Measurements from ENCODE around the gene ASCL1.

ASCL1 gene

GRCh38 chr12:102939059-102939458 lies 18.4 kb upstream of the ASCL1 start:
- TF ChIP-seq, protein P1, sequence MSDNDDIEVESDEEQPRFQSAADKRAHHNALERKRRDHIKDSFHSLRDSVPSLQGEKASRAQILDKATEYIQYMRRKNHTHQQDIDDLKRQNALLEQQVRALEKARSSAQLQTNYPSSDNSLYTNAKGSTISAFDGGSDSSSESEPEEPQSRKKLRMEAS (IDR thresholded peaks at IDR 0.05), result no peak
- no peak for TF ChIP-seq FOXM1 (IDR thresholded peaks at IDR 0.05; ENCODE audit: borderline replicate concordance, low read depth)
- no peak for TF ChIP-seq TAF1 (IDR thresholded peaks at IDR 0.05; ENCODE audit: low read depth)
- TF ChIP-seq TEAD4 (IDR thresholded peaks at IDR 0.05), result no peak
- TF ChIP-seq EP300 (IDR thresholded peaks at IDR 0.05; ENCODE audit: borderline replicate concordance), result no peak
- no peak for TF ChIP-seq CREB1 (IDR thresholded peaks at IDR 0.05; ENCODE audit: low read depth)
- TF ChIP-seq, protein P2, sequence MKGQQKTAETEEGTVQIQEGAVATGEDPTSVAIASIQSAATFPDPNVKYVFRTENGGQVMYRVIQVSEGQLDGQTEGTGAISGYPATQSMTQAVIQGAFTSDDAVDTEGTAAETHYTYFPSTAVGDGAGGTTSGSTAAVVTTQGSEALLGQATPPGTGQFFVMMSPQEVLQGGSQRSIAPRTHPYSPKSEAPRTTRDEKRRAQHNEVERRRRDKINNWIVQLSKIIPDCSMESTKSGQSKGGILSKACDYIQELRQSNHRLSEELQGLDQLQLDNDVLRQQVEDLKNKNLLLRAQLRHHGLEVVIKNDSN (IDR thresholded peaks at IDR 0.05), result no peak
- no peak for TF ChIP-seq TCF12 (IDR thresholded peaks at IDR 0.05; ENCODE audit: low read depth)

DNA sequence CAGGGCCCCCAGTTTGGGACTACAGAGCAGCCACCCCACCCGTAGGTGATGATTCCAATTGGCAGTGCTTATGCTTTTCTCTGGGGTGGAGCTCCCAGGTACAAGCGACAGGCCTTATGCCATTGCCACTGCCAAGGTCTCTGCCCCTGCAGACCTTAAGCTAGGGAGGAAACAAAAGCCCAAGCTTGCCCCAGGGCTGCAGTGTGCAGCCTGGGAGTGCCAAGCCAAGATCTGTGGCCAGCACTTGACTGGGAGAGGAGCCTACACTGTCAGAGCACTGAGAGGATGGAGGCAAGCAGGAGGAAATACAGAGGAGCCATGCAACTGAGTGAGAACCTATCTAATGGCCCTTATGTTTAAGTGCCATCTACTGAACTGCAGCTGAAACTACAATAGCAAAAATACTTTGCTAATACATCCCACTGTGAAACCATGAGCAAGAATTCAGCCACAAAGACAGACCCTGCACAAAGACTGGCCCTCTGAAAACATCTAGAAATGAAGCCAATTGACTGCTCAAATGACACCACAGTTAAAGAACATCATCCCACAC lies 17.7 kb upstream of the ASCL1 start:
- TF ChIP-seq, protein P2 (IDR thresholded peaks at IDR 0.05), result no peak
- TF ChIP-seq RAD21 (IDR thresholded peaks at IDR 0.05; ENCODE audit: low read depth) (no peak), EGR1 (IDR thresholded peaks at IDR 0.05) (no peak), TAF1 (IDR thresholded peaks at IDR 0.05; ENCODE audit: low read depth) (no peak), REST (IDR thresholded peaks at IDR 0.05; ENCODE audit: low read depth) (no peak), NFIC (IDR thresholded peaks at IDR 0.05) (no peak), CREB1 (IDR thresholded peaks at IDR 0.05; ENCODE audit: low read depth) (no peak), YY1 (IDR thresholded peaks at IDR 0.05; ENCODE audit: low read depth) (no peak), ZBTB7A (IDR thresholded peaks at IDR 0.05; ENCODE audit: low read depth) (no peak), FOXM1 (IDR thresholded peaks at IDR 0.05; ENCODE audit: borderline replicate concordance, low read depth) (no peak), TEAD4 (IDR thresholded peaks at IDR 0.05) (no peak)
- TF ChIP-seq, protein P1 (IDR thresholded peaks at IDR 0.05), result no peak

GRCh38 chr12:102946042-102946441 lies 11.4 kb upstream of the ASCL1 start:
- no peak for TF ChIP-seq ZBTB7A (IDR thresholded peaks at IDR 0.05; ENCODE audit: low read depth)
- no peak for TF ChIP-seq CEBPB (IDR thresholded peaks at IDR 0.05)
- TF ChIP-seq, protein P1 (IDR thresholded peaks at IDR 0.05), result no peak
- TF ChIP-seq EP300 (IDR thresholded peaks at IDR 0.05; ENCODE audit: borderline replicate concordance), result no peak
- TF ChIP-seq TEAD4 (IDR thresholded peaks at IDR 0.05), result no peak
- TF ChIP-seq TCF12 (IDR thresholded peaks at IDR 0.05; ENCODE audit: low read depth), result no peak
- no peak for TF ChIP-seq YY1 (IDR thresholded peaks at IDR 0.05; ENCODE audit: low read depth)
- TF ChIP-seq CREB1 (IDR thresholded peaks at IDR 0.05; ENCODE audit: low read depth), result no peak
- TF ChIP-seq FOXM1 (IDR thresholded peaks at IDR 0.05; ENCODE audit: borderline replicate concordance, low read depth), result no peak
- TF ChIP-seq TAF1 (IDR thresholded peaks at IDR 0.05; ENCODE audit: low read depth), result no peak
- TF ChIP-seq, protein P2 (IDR thresholded peaks at IDR 0.05), result no peak
- TF ChIP-seq REST (IDR thresholded peaks at IDR 0.05; ENCODE audit: low read depth), result no peak
- no peak for TF ChIP-seq RAD21 (IDR thresholded peaks at IDR 0.05; ENCODE audit: low read depth)
- TF ChIP-seq NFIC (IDR thresholded peaks at IDR 0.05), result no peak
- no peak for TF ChIP-seq EGR1 (IDR thresholded peaks at IDR 0.05)

- TF ChIP-seq, protein P1 (IDR thresholded peaks at IDR 0.05), result no peak
- TF ChIP-seq RAD21 (IDR thresholded peaks at IDR 0.05; ENCODE audit: low read depth) (peak; percentile 76), EGR1 (IDR thresholded peaks at IDR 0.05) (no peak), TEAD4 (IDR thresholded peaks at IDR 0.05) (no peak)
These were observed 8.5 kb upstream of the ASCL1 start for GRCh38 chr12:102948941-102949352.

DNA sequence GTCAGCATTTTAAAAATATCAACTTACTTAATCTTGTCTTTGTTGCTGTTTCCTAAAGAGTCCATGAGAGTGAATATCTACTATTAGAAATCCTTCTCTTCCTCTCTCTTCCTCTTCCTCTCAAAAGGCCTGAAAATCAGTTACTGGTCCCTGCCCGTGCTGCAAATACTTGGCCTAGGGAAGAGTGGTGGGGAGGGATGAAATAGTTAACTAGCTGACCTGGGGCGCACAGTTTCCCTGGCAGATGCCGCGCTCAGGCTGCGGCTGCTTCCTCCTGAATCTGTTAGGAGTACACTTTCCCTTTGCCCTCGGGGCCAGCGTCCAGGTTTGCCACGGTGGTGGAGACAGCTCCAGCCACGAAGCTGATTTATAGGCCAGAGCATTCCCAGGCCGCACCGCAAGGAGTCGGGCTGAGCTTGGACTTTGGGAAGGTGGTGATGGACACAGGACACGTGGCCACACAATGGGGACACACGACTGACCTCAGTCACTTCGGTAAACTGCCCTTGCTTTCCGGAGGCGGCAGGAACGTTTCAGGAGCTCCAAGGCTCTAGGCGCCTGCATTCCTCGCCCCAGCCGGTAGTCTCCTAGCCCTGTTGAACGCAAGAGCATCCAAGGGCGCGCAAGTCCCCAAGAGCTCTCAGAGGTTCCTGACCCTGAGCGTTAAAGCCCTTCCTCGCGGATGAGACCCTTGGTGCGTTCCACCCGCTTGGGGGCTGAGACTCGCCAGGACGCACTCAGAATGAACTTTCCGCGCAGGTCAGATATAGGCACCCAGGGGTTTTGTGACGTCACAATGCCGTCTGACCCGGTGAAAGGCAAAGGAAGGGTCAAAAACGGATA lies 7.1 kb upstream of the ASCL1 start:
- TF ChIP-seq RAD21 (IDR thresholded peaks at IDR 0.05; ENCODE audit: low read depth) (0 out of 2 replicates have a peak, but pooled peaks have one; percentile 6), EP300 (IDR thresholded peaks at IDR 0.05; ENCODE audit: borderline replicate concordance) (no peak)
